Stimulated activated naive CD8-positive, alpha-beta T cell treated with anti-CD3 and anti-CD28 coated beads, Interleukin-15, Interleukin-2, amounts not matched to agents 100 U/mL and 50 U/mL, for 24 hours (primary cell): ENCODE results near the gene SAMD14.

ENCODE experiments used
- ATAC-seq: fragments of 150-1000 bp; cut with Tn5 transposase; one replicate; pipeline ENCODE4 v1.10.0; 2021
- DNase-seq: peaks from one replicate; pipeline ENCODE4 v3.0.0; 2021

Gene SAMD14

DNA sequence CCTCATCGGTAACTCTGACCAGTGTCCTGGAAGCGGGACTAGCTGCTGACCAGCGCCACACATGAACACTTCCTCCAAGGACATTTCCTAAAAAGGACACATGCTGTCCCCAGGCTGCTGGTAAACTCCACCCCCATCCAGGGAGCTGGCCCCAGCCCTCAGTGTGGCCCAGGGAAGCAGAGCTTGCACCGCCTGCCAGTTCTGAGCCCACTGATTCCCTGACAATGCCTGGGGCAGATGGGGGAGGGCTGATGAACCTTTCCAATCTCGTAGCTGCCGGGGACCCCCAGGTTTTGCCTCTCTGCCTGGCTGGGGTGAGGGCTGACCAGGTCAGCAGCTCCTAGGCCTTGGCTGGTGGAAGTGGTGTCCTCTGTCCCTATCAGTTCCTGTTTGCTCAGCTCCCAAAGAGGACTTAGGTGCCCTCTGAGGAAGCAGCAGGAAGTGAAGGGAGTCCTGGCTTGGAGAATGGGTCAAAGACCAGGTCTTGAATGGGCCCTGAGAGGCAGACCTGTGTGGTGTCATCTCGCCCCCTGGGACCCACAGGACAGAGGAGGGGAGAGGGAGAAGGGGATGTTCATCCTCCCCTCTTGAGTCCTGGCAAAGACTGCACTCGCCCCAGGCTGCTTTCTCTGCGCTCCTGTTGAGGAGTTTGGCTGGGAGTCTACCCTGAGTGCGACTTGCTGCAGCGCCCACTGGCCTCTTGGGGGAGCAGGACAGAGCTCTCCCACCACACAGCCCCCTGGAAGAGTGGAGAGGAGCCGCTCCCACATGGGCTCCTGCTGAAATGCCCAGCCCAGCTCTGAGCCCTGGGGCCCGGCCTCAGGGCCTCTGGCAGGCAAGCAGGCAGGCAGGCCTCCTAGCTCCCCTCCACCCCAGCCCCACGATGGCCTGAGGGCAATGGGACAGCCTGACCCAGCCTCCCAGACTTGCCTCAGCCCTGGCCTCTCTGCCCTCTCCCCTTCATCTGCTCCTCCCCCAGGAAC is 18.0 kb downstream of the SAMD14 start:
- no peak for DNase-seq
- no peak for ATAC-seq

DNA sequence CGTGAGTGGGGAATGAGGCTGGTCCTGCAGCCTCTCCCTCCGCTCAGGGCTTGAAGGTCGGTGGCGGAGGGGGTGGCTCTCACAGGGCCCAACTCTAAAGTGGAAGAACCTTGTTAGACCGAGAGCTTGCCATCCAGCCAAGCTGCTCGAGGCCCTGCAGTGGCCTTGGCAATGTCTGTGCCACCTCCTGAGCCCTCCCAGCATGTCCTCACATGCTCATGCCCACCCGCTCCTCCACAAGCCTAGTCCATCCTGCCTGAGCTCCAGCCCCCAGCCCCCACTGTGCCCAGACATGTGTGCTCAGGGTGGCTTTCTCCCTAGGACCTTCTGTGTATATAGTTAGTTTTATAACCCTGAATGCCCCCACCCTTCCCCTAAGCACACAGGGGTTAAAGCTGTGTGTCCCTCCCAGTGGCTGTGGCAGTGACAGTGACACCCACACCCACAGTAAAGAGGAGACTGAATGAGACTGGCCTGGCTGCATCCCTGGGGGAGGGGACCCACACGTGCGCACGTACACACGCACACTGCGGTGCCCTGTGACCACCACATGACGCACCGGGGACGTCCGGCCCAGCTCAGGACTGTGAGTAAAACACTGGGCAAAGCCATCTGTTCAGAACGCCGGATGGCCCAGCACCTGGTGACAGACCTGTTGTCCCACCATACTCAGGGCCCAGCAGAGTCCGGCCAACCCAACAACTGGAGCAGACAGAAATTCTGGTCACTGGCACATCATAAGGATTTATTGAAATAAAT is 19.2 kb downstream of the SAMD14 start:
- DNase-seq (no peak), ATAC-seq (no peak)

- ATAC-seq (no peak), DNase-seq (no peak)
Observed at GRCh38 chr17:50109785-50110184, 20.2 kb downstream of the SAMD14 start.

DNA sequence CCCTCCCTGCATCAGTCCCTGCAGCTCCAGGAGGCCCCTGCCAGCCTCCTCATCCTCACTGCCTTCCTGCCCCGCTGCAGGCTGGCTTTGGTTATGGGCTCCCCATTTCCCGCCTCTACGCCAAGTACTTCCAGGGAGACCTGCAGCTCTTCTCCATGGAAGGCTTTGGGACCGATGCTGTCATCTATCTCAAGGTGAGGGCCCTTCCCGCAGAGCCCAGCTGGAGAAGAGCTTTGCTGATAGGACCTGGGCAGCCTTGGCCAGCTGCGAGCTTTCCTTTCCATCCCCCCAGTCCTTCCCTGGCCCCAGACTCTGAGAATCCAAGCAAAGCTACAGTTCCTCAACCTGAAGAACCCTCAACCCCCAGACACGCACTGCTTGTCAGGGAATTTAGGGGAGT is 20.8 kb downstream of the SAMD14 start:
- ATAC-seq, result no peak
- no peak for DNase-seq

DNA sequence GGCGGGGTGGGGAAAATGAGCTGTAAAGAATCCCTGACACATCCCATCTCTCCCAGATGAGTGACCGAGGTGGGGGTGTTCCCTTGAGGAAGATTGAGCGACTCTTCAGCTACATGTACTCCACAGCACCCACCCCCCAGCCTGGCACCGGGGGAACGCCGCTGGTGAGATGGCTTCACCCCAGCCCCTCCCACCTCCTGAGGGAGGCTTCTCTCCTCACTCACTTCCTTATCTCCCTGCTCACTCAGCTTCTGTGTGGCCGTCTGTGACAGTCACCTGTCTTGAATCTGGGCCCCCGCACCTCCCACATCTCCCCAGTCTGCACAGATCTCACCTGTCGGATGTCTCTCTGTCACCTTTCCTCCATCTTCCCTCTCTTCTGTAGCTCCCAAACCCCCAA is 21.4 kb downstream of the SAMD14 start:
- DNase-seq, result no peak
- no peak for ATAC-seq

- no peak for ATAC-seq
- no peak for DNase-seq
Observed at GRCh38 chr17:50107790-50108414, 22.1 kb downstream of the SAMD14 start.

- ATAC-seq (no peak), DNase-seq (no peak)
Observed at GRCh38 chr17:50106393-50107131, 23.4 kb downstream of the SAMD14 start.

GRCh38 chr17:50105811-50106210 is 24.1 kb downstream of the SAMD14 start:
- DNase-seq (no peak), ATAC-seq (no peak)

GRCh38 chr17:50103941-50104340 is 26.0 kb downstream of the SAMD14 start:
- DNase-seq (no peak), ATAC-seq (no peak)

DNA sequence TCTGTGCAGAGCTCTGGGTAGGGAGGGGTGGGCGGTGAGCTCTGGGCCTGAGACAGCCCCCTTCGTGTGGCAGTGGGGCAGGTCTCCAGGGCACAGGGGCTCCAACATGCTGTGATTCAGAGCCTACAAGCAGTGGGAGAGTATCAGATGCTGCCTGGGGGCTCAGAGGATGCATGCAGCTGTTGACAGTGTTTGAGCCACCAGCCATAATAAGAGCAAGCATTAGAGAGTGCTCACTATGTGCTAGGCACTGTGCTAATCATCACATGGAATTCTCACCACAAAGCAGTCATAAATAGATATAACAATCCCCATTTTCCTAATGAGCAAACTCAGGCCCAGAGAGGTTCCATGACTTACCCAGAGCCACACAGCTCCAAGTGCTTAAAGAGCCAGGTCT is 26.7 kb downstream of the SAMD14 start:
- DNase-seq (no peak), ATAC-seq (no peak)

- ATAC-seq (no peak), DNase-seq (no peak)
Observed at GRCh38 chr17:50102164-50102991, 27.6 kb downstream of the SAMD14 start.

GRCh38 chr17:50101346-50102163 is 28.4 kb downstream of the SAMD14 start:
- ATAC-seq, result no peak
- DNase-seq, result no peak

- DNase-seq, result no peak
Observed at GRCh38 chr17:50100921-50101345, 29.0 kb downstream of the SAMD14 start.

DNA sequence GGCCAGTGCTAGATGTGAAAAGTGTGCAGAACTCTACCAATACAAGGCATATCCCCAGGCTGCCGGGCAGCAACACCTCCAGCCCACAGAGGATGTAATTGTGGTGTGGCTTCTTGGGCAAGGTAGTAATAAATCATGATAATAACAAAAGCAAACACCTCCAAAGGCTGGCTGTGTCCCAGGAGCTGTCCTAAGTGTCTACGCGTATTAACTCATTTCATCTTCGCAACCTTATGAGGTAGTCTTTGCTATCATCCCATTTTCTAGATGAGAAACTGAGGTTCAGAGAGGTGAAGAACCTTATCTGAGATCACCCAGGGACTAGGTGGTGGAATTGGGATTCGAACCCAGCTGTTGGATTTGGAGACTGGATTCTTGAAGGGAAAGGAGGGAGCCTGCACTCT is 29.5 kb downstream of the SAMD14 start:
- DNase-seq (no peak), ATAC-seq (no peak)

More at GRCh38 chr17:50100921-50101345, 29.0 kb downstream of the SAMD14 start:
- ATAC-seq, result no peak

DNA sequence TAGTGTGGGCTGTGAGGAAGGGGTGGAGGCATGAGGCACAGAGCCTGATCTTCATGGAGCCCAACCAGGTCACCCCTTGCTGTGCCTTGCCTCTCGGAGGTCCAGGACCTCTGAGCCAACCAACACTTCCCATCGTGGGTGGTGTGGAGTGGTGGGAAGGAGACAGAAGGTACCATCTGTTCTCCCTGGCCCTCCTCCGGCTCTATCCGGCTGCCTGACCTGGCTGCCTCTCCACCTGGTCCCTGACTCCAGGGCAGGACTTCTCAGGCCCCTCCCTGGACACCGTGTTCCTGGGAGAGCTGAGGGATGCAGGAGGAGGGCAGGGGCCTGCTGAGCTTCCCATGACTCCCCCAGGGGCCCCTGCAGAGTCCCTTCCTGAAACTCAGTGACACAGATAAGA is 31.0 kb downstream of the SAMD14 start:
- DNase-seq, result no peak
- no peak for ATAC-seq

GRCh38 chr17:50098583-50098982 is 31.4 kb downstream of the SAMD14 start:
- ATAC-seq, result no peak
- DNase-seq, result no peak

GRCh38 chr17:50097926-50098325 is 32.0 kb downstream of the SAMD14 start:
- ATAC-seq (no peak), DNase-seq (no peak)

DNA sequence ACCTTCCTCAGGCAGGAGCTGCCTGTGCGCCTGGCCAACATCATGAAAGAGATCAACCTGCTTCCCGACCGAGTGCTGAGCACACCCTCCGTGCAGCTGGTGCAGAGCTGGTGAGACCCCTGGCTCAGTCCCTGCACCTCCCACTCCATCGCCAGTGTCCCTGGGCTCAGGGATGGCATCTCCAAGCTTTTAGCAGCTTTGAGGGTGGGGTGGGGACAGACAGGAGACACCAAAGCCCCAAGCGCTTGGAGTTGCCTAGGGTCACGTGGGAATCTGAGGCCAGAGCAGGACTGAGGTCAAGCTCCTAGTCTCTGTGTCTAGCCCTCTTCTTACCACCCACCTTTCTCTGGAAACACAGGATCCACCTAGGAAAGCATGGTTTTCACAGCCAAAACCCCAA is 32.5 kb downstream of the SAMD14 start:
- ATAC-seq (no peak), DNase-seq (no peak)

DNA sequence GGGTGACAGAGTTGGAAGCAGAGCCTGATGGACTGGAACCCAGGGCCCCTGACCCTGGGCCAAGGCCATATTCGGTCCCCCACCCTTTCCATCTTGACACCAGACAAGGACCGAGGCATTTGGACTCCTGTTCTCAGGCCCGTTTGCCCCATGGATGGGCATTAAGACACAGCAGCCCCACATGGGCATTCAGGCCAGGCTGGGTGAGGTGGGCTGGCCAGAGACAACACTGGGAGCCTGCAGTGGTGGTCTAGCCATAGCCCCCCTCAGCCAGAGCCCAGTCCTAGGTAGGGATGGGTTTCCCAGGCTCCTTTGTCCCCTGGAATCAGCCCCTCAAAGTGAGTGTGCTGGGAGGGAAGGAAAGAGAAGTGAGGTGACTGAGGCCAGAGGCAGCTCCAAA is 33.2 kb downstream of the SAMD14 start:
- ATAC-seq (no peak), DNase-seq (no peak)

DNA sequence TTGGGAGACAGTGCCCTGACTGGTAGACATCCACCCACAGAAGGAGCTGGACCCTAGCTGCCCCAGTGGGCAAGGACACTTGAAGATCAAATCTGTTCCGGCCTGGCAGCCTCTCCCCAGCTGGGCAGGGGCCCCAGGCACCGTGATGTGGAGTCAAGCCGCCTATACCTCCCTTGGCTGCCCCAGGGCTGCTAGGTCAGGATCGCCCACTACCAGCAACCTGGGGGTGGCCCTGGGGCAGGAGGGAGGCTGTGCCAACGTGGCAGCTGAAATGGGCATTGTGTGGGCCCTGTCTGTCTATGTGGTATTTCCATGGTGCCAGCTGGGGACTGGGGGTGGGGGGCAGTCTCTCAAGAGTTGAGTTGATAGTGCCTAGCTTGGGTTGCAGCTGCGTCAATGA is 33.9 kb downstream of the SAMD14 start:
- DNase-seq (no peak), ATAC-seq (no peak)
